Panc1 (cell line): Measurements from ENCODE around the gene POU2AF1. TPM values are rescaled to one million over a fixed set of nuclear protein-coding genes. Genes with fewer than 3 reads are reported as not detected.

Experiments
- ATAC-seq: fragments of 200-7000 bp; cut with Tn5 transposase; 2 replicates; pipeline ENCODE4 v1.9.1; 2020; ENCODE audit warnings: mild to moderate bottlenecking, moderate library complexity
- BruUV-seq: library from RNA; stranded (reverse); fragments of 400-500 nt; replicated peaks from 2 replicates; lab custom pipeline; 2021; lab: Mats Ljungman, UMichigan
- CTCF ChIA-PET: fragments of 300-600 bp; sonication (Branson Sonifier 250); formaldehyde crosslinking; loops from one replicate; lab custom pipeline; 2022; ENCODE audit warnings: antibody characterized with exemption; lab: Charles Lee
- POLR2A ChIA-PET: fragments of 300-600 bp; sonication (Branson Sonifier 250); formaldehyde crosslinking; loops from one replicate; lab custom pipeline; 2022; ENCODE audit warnings: antibody characterized with exemption; lab: Charles Lee
- DNase-seq: peaks from one replicate; pipeline ENCODE4 v3.0.0-alpha.2; 2010; ENCODE audit warnings: low read depth, low spot score
- H3K27ac ChIP-seq: 2 replicates; pipeline ENCODE4 v1.5.1; 2011; ENCODE audit warnings: mild to moderate bottlenecking, low read length, inconsistent platforms
- H3K27me3 ChIP-seq: fragments of 200-500 bp; sonication (Bioruptor generic); 2 replicates; pipeline ENCODE4 v1.6.0; 2014; ENCODE audit warnings: low read length, inconsistent platforms; ENCODE audit not compliant: control insufficient read depth, insufficient read depth
- H3K36me3 ChIP-seq: fragments of 200-500 bp; sonication (Bioruptor generic); 2 replicates; pipeline ENCODE4 v1.5.1; 2014; ENCODE audit warnings: inconsistent platforms, mild to moderate bottlenecking, low read length, moderate library complexity; ENCODE audit not compliant: control insufficient read depth, insufficient read depth
- H3K4me1 ChIP-seq: 2 replicates; pipeline ENCODE4 v1.5.1; 2011; ENCODE audit warnings: inconsistent platforms, mild to moderate bottlenecking, low read length, moderate library complexity; ENCODE audit not compliant: control insufficient read depth, insufficient read depth
- H3K4me3 ChIP-seq, 2 experiments: 2 replicates each; pipeline ENCODE4 v1.5.1; 2011 to 2012; ENCODE audit warnings: low read depth in 2 of 2, low read length in 2 of 2, mild to moderate bottlenecking in 2 of 2, inconsistent platforms in 1 of 2, moderate library complexity in 1 of 2
- H3K9me3 ChIP-seq: fragments of 200-500 bp; sonication (Bioruptor generic); 2 replicates; pipeline ENCODE4 v1.5.1; 2014; ENCODE audit warnings: low read depth, mild to moderate bottlenecking, inconsistent platforms, low read length, moderate library complexity; ENCODE audit not compliant: control insufficient read depth, insufficient read depth
- CTCF ChIP-seq: fragments of 450-650 bp; IDR thresholded peaks from 2 replicates; pipeline ENCODE4 v1.5.1; 2017; ENCODE audit warnings: mild to moderate bottlenecking
- POLR2AphosphoS5 ChIP-seq: IDR thresholded peaks from 2 replicates; pipeline ENCODE4 v1.6.1; 2012; ENCODE audit warnings: mild to moderate bottlenecking, low read depth, low read length, moderate library complexity
- SIN3A ChIP-seq: IDR thresholded peaks from 2 replicates; pipeline ENCODE4 v1.6.1; 2012; ENCODE audit warnings: low read depth, mild to moderate bottlenecking, low read length, moderate library complexity, borderline replicate concordance; ENCODE audit not compliant: insufficient read depth
- TCF7L2 ChIP-seq: IDR thresholded peaks from 2 replicates; pipeline ENCODE4 v1.6.1; 2011; ENCODE audit warnings: mild to moderate bottlenecking, low read depth, low read length, inconsistent platforms
- in situ Hi-C: cut with HindIII; loops from 2 replicates; pipeline ENCODE4 v1.10.0; 2016; ENCODE audit warnings: low sequenced_read_pairs, low pct_unique_long_range_greater_than_20kb
- intact Hi-C: fragments of 100-400 bp; cut with micrococcal nuclease; formaldehyde crosslinking; loops from one replicate; pipeline ENCODE4 v1.10.0; 2022; ENCODE audit not compliant: unreplicated experiment
- total RNA-seq: library from RNA; stranded (reverse); gene quantifications from one replicate; pipeline ENCODE4 v1.2.1, GENCODE V29; 2021; ENCODE audit not compliant: unreplicated experiment
- TF ChIP-seq, protein P1 (sequence below), 2 experiments: IDR thresholded peaks; 2 replicates each; pipeline ENCODE4 v1.6.1; 2011 to 2012; ENCODE audit warnings: low read depth in 2 of 2, control low read depth in 1 of 2, low read length in 1 of 2, mild to moderate bottlenecking in 1 of 2, moderate library complexity in 1 of 2; ENCODE audit not compliant: insufficient read depth in 1 of 2

Gene POU2AF1
- total RNA-seq, 1 experiment from 2014 or later = 0.18 TPM

DNA sequence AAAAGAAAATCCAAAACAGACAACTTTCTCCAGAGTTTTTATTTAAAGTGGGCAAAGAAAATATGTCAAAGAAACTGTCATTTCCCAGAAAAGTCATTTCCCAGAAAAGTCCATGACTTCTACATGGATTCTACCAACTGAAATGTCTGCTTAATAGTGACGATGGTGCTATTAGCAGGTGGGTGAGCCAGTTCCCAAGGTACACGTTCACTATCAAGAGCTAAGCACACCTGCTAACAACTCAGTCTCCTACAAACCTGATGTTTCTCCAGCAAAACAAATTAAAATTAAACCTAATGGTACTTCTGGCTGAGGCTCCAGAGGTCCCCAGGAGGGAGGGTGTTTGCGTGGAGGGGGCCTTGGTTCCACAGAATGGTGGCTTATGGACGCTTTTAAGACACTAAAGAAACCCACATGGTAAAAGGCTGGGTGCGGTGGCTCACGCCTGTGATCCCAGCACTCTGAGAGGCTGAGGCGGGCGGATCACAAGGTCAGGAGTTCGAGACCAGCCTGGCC lies 26.8 kb downstream of the POU2AF1 start:
- TF ChIP-seq POLR2AphosphoS5 (no peak), SIN3A (no peak), TCF7L2 (no peak), CTCF (no peak)
- TF ChIP-seq, protein P1, sequence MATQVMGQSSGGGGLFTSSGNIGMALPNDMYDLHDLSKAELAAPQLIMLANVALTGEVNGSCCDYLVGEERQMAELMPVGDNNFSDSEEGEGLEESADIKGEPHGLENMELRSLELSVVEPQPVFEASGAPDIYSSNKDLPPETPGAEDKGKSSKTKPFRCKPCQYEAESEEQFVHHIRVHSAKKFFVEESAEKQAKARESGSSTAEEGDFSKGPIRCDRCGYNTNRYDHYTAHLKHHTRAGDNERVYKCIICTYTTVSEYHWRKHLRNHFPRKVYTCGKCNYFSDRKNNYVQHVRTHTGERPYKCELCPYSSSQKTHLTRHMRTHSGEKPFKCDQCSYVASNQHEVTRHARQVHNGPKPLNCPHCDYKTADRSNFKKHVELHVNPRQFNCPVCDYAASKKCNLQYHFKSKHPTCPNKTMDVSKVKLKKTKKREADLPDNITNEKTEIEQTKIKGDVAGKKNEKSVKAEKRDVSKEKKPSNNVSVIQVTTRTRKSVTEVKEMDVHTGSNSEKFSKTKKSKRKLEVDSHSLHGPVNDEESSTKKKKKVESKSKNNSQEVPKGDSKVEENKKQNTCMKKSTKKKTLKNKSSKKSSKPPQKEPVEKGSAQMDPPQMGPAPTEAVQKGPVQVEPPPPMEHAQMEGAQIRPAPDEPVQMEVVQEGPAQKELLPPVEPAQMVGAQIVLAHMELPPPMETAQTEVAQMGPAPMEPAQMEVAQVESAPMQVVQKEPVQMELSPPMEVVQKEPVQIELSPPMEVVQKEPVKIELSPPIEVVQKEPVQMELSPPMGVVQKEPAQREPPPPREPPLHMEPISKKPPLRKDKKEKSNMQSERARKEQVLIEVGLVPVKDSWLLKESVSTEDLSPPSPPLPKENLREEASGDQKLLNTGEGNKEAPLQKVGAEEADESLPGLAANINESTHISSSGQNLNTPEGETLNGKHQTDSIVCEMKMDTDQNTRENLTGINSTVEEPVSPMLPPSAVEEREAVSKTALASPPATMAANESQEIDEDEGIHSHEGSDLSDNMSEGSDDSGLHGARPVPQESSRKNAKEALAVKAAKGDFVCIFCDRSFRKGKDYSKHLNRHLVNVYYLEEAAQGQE (IDR thresholded peaks at IDR 0.05; ENCODE audit: insufficient read depth in 1 of 2, low read depth in 2 of 2, low read length in 1 of 2) = no peak
- no TSS peak for BruUV-seq
- H3K4me3 ChIP-seq = no peak overlapping the region
- no peaks in the 10 kb centered on the region for H3K4me1 ChIP-seq
- DNase-seq = no peak
- intact Hi-C loops (no loop called here), in situ Hi-C loops (no loop called here)
- H3K27ac ChIP-seq = no peak overlapping the region
- POLR2A ChIA-PET = interaction anchor here (0.7 kb wide), 1 partner anchor 1233 kb away, joined by 11 read pairs; no protein-coding TSS in a partner anchor
- ATAC-seq = no peak
- peaks cover 3% of the 10 kb centered on the region; the same call in 1 of the 2 replicates for H3K27me3 ChIP-seq
- CTCF ChIA-PET = no interaction called here
- no peaks in the 10 kb centered on the region for H3K36me3 ChIP-seq
- H3K9me3 ChIP-seq = no peaks in the 10 kb centered on the region

- no peak overlapping the region for H3K4me3 ChIP-seq
- DNase-seq (no peak), ATAC-seq (no peak)
- peaks cover 3% of the 10 kb centered on the region; the same call in 1 of the 2 replicates for H3K27me3 ChIP-seq
- ChIA-PET CTCF (no interaction called here), POLR2A (no interaction called here)
- no peak overlapping the region for H3K27ac ChIP-seq
- no peaks in the 10 kb centered on the region for H3K36me3 ChIP-seq
- no peaks in the 10 kb centered on the region for H3K9me3 ChIP-seq
- intact Hi-C loops (no loop called here), in situ Hi-C loops (no loop called here)
- no peaks in the 10 kb centered on the region for H3K4me1 ChIP-seq
- no peak for TF ChIP-seq SIN3A
- TF ChIP-seq TCF7L2 = no peak
- no peak for TF ChIP-seq POLR2AphosphoS5
- TF ChIP-seq, protein P1 (IDR thresholded peaks at IDR 0.05; ENCODE audit: insufficient read depth in 1 of 2, low read depth in 2 of 2, low read length in 1 of 2) = no peak
- TF ChIP-seq CTCF = no peak
- no TSS peak for BruUV-seq
Observed at GRCh38 chr11:111351374-111352055, 27.6 kb downstream of the POU2AF1 start.
